ENCODE results near the gene CRBN. TPM values are rescaled to one million over a fixed set of nuclear protein-coding genes. Genes with fewer than 3 reads are reported as not detected.

Gene CRBN
- total RNA-seq, 4 donors from 2014 or later: 40.2 to 207 (median 74.5) TPM

DNA sequence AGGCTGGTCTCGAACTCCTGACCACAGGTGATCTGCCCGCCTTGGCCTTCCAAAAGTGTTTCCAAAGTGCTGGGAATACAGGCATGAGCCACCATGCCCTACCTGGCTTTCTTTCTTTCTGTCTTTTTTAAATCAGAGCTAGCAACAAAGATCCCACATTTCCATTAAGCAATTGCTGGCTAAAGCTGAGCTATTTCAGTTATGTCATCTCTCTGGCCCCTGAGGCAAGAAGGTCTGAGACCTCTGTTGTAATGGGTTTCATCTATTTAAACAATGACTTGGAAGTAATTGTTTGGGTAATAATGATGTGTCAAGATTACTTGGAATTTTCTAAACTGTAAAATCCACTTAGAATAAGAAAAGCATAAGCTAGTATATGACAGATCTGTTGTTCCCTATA is 30.2 kb upstream of the CRBN start:
- Histone ChIP-seq H3K9me3 (no peaks in the 10 kb centered on the region), H3K27me3 (no peaks in the 10 kb centered on the region), H3K36me3 (no peaks in the 10 kb centered on the region), H3K4me1 (no peaks in the 10 kb centered on the region), H3K27ac (no peak overlapping the region), H3K4me3 (no peak overlapping the region)
- no peak for DNase-seq
- intact Hi-C loops (cut with DNase I; ENCODE audit: low total_unique reads): loop anchor here (10.0 kb wide), 1 partner anchor 1065 kb away; no protein-coding TSS in a partner anchor
- TF ChIP-seq POLR2A (IDR thresholded peaks at IDR 0.05): no peak
- TF ChIP-seq, protein P1, sequence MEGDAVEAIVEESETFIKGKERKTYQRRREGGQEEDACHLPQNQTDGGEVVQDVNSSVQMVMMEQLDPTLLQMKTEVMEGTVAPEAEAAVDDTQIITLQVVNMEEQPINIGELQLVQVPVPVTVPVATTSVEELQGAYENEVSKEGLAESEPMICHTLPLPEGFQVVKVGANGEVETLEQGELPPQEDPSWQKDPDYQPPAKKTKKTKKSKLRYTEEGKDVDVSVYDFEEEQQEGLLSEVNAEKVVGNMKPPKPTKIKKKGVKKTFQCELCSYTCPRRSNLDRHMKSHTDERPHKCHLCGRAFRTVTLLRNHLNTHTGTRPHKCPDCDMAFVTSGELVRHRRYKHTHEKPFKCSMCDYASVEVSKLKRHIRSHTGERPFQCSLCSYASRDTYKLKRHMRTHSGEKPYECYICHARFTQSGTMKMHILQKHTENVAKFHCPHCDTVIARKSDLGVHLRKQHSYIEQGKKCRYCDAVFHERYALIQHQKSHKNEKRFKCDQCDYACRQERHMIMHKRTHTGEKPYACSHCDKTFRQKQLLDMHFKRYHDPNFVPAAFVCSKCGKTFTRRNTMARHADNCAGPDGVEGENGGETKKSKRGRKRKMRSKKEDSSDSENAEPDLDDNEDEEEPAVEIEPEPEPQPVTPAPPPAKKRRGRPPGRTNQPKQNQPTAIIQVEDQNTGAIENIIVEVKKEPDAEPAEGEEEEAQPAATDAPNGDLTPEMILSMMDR (IDR thresholded peaks at IDR 0.05): no peak

DNA sequence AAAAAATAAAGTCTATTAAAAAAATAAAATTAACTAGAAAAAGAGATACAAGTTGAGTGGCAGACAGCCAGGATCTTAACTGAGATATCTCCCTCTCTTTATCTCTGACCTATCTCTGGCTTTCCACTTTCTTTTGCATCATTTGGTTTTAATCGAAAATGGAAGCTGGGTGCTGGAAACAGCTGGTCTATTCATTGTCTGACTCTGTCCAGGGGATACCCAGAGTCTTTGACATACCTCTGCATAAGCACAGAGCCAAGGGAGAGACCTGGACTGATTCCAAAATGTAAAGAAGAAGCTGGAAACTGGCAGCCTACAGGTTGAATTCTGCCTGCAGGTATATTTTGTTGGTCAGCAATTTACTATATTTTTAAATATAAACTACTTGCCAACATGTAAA is 29.6 kb upstream of the CRBN start:
- Histone ChIP-seq H3K36me3 (no peaks in the 10 kb centered on the region), H3K27me3 (no peaks in the 10 kb centered on the region), H3K4me1 (no peaks in the 10 kb centered on the region), H3K9me3 (no peaks in the 10 kb centered on the region), H3K4me3 (no peak overlapping the region), H3K27ac (no peak overlapping the region)
- intact Hi-C loops (cut with DNase I; ENCODE audit: low total_unique reads): loop anchor here (10.0 kb wide), 1 partner anchor 1066 kb away; no protein-coding TSS in a partner anchor
- TF ChIP-seq, protein P1 (IDR thresholded peaks at IDR 0.05): no peak
- TF ChIP-seq POLR2A (IDR thresholded peaks at IDR 0.05): no peak
- DNase-seq: no peak

DNA sequence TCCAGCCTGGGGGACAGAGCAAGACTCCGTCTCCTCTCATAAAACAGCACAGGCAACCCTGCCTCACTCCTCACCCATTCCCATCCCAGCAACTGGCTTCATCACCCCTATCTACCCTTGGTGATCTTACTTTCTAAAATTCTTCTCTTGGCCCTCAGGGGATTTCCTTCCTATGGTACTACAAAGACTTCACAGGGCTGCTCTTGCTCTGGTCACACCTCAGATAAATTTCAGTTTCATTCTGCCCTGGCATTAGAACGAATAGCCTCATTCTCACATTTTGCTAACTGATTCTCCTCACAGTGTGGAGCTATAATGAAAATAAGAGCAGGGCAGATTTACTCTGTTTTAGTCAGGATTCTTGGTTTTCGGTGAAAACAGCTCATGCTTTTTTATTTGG is 22.1 kb upstream of the CRBN start:
- intact Hi-C loops (cut with DNase I; ENCODE audit: low total_unique reads): loop anchor here (10.0 kb wide), 1 partner anchor 1073 kb away; no protein-coding TSS in a partner anchor
- TF ChIP-seq, protein P1 (IDR thresholded peaks at IDR 0.05): no peak
- TF ChIP-seq POLR2A (IDR thresholded peaks at IDR 0.05): no peak
- H3K4me3 ChIP-seq: no peak overlapping the region
- no peak overlapping the region for H3K27ac ChIP-seq
- H3K4me1 ChIP-seq: no peaks in the 10 kb centered on the region
- H3K27me3 ChIP-seq: no peaks in the 10 kb centered on the region
- no peaks in the 10 kb centered on the region for H3K9me3 ChIP-seq
- no peaks in the 10 kb centered on the region for H3K36me3 ChIP-seq
- no peak for DNase-seq

DNA sequence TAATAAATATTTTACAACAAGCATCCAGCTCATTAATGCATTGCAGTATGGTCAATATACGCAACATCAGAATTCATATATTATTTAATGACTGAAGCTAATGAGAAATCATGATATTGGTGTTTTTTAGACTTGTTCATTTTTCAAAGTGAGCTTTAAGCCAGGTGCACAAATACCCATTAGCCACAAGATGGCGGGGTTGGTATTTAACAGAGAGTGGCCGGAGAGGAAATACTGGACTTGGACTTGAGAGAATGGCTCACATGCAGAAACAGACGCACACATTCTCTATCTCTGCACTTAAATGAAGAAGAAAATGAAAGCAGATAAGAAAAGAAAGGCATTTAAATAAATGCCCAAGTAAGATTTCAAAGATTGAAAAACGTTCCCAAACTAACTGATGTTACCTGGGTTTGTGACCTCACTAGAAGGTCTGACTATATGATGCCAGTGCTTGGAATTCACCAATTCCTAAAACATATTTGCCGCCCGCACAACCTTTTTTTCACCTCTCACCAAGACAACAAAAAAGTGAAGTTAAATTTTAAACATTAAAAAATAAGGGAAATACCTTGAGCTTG is 21.2 kb upstream of the CRBN start:
- no peaks in the 10 kb centered on the region for H3K27me3 ChIP-seq
- intact Hi-C loops (cut with DNase I; ENCODE audit: low total_unique reads): loop anchor here (10.0 kb wide), 1 partner anchor 1074 kb away; no protein-coding TSS in a partner anchor
- H3K4me3 ChIP-seq: no peak overlapping the region
- H3K36me3 ChIP-seq: no peaks in the 10 kb centered on the region
- TF ChIP-seq POLR2A (IDR thresholded peaks at IDR 0.05): no peak
- TF ChIP-seq, protein P1 (IDR thresholded peaks at IDR 0.05): peak; percentile 60 to 75 (median 67)
- H3K4me1 ChIP-seq: no peaks in the 10 kb centered on the region
- DNase-seq: peak; percentile 34 to 39
- H3K9me3 ChIP-seq: no peaks in the 10 kb centered on the region
- no peak overlapping the region for H3K27ac ChIP-seq

DNA sequence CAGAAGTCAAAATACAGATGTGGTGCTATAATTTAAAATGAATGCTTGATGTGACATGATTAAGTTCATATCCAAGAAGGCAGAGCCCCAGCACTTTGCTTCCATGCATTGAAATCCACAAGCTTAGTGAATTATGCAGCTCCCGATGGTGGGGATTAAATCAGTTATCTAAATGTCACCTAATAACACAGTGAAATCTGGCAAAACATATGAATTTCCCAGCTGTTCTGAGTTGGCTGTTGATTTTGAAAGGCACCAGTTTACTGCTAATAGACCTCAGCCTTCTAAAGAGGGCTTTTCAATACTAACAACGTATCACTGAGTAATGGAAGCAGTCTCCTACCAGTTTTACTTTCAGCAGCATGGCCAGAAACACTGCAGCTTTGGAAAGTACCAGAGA is 19.8 kb upstream of the CRBN start:
- Histone ChIP-seq H3K27me3 (no peaks in the 10 kb centered on the region), H3K36me3 (no peaks in the 10 kb centered on the region), H3K4me1 (no peaks in the 10 kb centered on the region), H3K4me3 (no peak overlapping the region), H3K27ac (no peak overlapping the region), H3K9me3 (no peaks in the 10 kb centered on the region)
- no peak for TF ChIP-seq POLR2A (IDR thresholded peaks at IDR 0.05)
- TF ChIP-seq, protein P1 (IDR thresholded peaks at IDR 0.05): no peak
- intact Hi-C loops (cut with DNase I; ENCODE audit: low total_unique reads): no loop called here
- DNase-seq: no peak

Measured in uterus (tissue), 4 donors.